IMR-90 (cell line): Measurements from ENCODE around the gene CAPRIN1. TPM values are rescaled to one million over a fixed set of nuclear protein-coding genes. Genes with fewer than 3 reads are reported as not detected.

Experiments used
- ATAC-seq: fragments of 200-7000 bp; cut with Tn5 transposase; 2 replicates; pipeline ENCODE4 v1.9.1; 2020; ENCODE audit warnings: low read depth, mild to moderate bottlenecking, moderate library complexity
- BruUV-seq: library from RNA; stranded (reverse); fragments of 400-500 nt; replicated peaks from 2 replicates; lab custom pipeline; 2021; lab: Mats Ljungman, UMichigan
- CTCF ChIA-PET: fragments of 300-600 bp; formaldehyde crosslinking; extraction: SDS; loops from one replicate; lab custom pipeline; 2021; ENCODE audit warnings: antibody characterized with exemption; lab: Yijun Ruan, JAX
- POLR2A ChIA-PET: fragments of 300-600 bp; sonication (Branson Sonifier 250); formaldehyde crosslinking; loops from one replicate; lab custom pipeline; 2022; ENCODE audit warnings: antibody characterized with exemption; ENCODE audit not compliant: unreplicated experiment; lab: Charles Lee
- DNase-seq: peaks from one replicate; pipeline ENCODE4 v3.0.0; 2013
- H2AFZ ChIP-seq: replicated peaks from 2 replicates; pipeline ENCODE3; 2013; ENCODE audit warnings: low read length, mild to moderate bottlenecking; ENCODE audit not compliant: poor library complexity
- H2AK5ac ChIP-seq: 2 replicates; pipeline ENCODE4 v1.6.1; 2013; ENCODE audit warnings: low read depth, low read length, inconsistent platforms
- H2AK9ac ChIP-seq: replicated peaks from 2 replicates; pipeline ENCODE3; 2013; ENCODE audit warnings: mild to moderate bottlenecking, low read depth, low read length, moderate library complexity; ENCODE audit not compliant: poor library complexity
- H2BK120ac ChIP-seq: 2 replicates; pipeline ENCODE4 v1.6.1; 2013; ENCODE audit warnings: low read depth, low read length, inconsistent platforms
- H2BK15ac ChIP-seq: 3 replicates; pipeline ENCODE4 v1.6.1; 2013; ENCODE audit warnings: low read depth, low read length, inconsistent platforms
- H2BK20ac ChIP-seq: 2 replicates; pipeline ENCODE4 v1.6.1; 2013; ENCODE audit warnings: low read depth, mild to moderate bottlenecking, inconsistent platforms, low read length, moderate library complexity
- H2BK5ac ChIP-seq: 2 replicates; pipeline ENCODE4 v1.6.1; 2013; ENCODE audit warnings: mild to moderate bottlenecking, low read depth, low read length, inconsistent platforms; ENCODE audit not compliant: poor library complexity, severe bottlenecking
- H3K14ac ChIP-seq: replicated peaks from 2 replicates; pipeline ENCODE4 v1.6.1; 2013; ENCODE audit warnings: low read depth, low read length, inconsistent platforms
- H3K18ac ChIP-seq: 2 replicates; pipeline ENCODE4 v1.6.1; 2013; ENCODE audit warnings: low read depth, low read length, control low read depth
- H3K23ac ChIP-seq: 2 replicates; pipeline ENCODE4 v1.6.1; 2013; ENCODE audit warnings: low read depth, low read length, inconsistent platforms
- H3K27ac ChIP-seq: 2 replicates; pipeline ENCODE4 v1.5.1; 2013; ENCODE audit warnings: mild to moderate bottlenecking, control low read depth, low read length; ENCODE audit not compliant: insufficient read depth
- H3K27me3 ChIP-seq: 2 replicates; pipeline ENCODE4 v1.6.1; 2013; ENCODE audit warnings: low read length; ENCODE audit not compliant: control insufficient read depth, insufficient read depth
- H3K36me3 ChIP-seq: 2 replicates; pipeline ENCODE4 v1.6.1; 2013; ENCODE audit warnings: low read length, mixed read lengths; ENCODE audit not compliant: control insufficient read depth, insufficient read depth
- H3K4ac ChIP-seq: 2 replicates; pipeline ENCODE4 v1.6.1; 2013; ENCODE audit warnings: low read depth, low read length, inconsistent platforms
- H3K4me1 ChIP-seq: 2 replicates; pipeline ENCODE4 v1.6.1; 2013; ENCODE audit warnings: low read length, mixed read lengths; ENCODE audit not compliant: control insufficient read depth, insufficient read depth
- H3K4me2 ChIP-seq: 2 replicates; pipeline ENCODE4 v1.6.1; 2013; ENCODE audit warnings: low read depth, mild to moderate bottlenecking, control low read depth, low read length, moderate library complexity
- H3K4me3 ChIP-seq: 2 replicates; pipeline ENCODE4 v1.5.1; 2013; ENCODE audit warnings: low read depth, mild to moderate bottlenecking, control low read depth, low read length, moderate library complexity; ENCODE audit not compliant: insufficient read depth
- H3K56ac ChIP-seq: 2 replicates; pipeline ENCODE4 v1.6.1; 2013; ENCODE audit warnings: low read length, inconsistent platforms; ENCODE audit not compliant: insufficient read depth; ENCODE audit errors: extremely low read depth
- H3K79me1 ChIP-seq, 2 experiments: 2 replicates each; pipeline ENCODE4 v1.6.1; 2013; ENCODE audit warnings: low read length in 2 of 2, inconsistent platforms in 1 of 2, low read depth in 1 of 2
- H3K9ac ChIP-seq: 2 replicates; pipeline ENCODE4 v1.6.1; 2013; ENCODE audit warnings: low read depth, low read length, control low read depth
- H3K9me1 ChIP-seq: 2 replicates; pipeline ENCODE4 v1.6.1; 2013; ENCODE audit warnings: low read length, inconsistent platforms; ENCODE audit not compliant: insufficient read depth
- H3K9me3 ChIP-seq: 2 replicates; pipeline ENCODE4 v1.6.1; 2013; ENCODE audit warnings: low read length; ENCODE audit not compliant: control insufficient read depth, insufficient read depth
- H4K20me1 ChIP-seq: 2 replicates; pipeline ENCODE4 v1.6.1; 2013; ENCODE audit warnings: low read length, inconsistent platforms; ENCODE audit not compliant: insufficient read depth
- H4K5ac ChIP-seq: 2 replicates; pipeline ENCODE4 v1.6.1; 2013; ENCODE audit warnings: mild to moderate bottlenecking, low read depth, low read length, control low read depth
- H4K8ac ChIP-seq, 2 experiments: 2 replicates each; pipeline ENCODE4 v1.6.1; 2013; ENCODE audit warnings: low read depth in 2 of 2, low read length in 2 of 2, control low read depth in 1 of 2, inconsistent platforms in 1 of 2
- H4K91ac ChIP-seq: 2 replicates; pipeline ENCODE4 v1.6.1; 2013; ENCODE audit warnings: low read depth, low read length, inconsistent platforms; ENCODE audit not compliant: insufficient read depth
- BHLHE40 ChIP-seq: fragments of 150-350 bp; IDR thresholded peaks from 2 replicates; pipeline ENCODE4 v1.6.1; 2016; ENCODE audit warnings: mild to moderate bottlenecking, low read depth, low read length
- CEBPB ChIP-seq: IDR thresholded peaks from 2 replicates; pipeline ENCODE4 v1.6.1; 2012; ENCODE audit warnings: low read depth, low read length, improper control_type of control experiment
- FOS ChIP-seq: fragments of 150-350 bp; IDR thresholded peaks from 2 replicates; pipeline ENCODE4 v1.6.1; 2016; ENCODE audit warnings: low read depth, low read length
- MAZ ChIP-seq: IDR thresholded peaks from 2 replicates; pipeline ENCODE4 v1.6.1; 2012; ENCODE audit warnings: low read depth, mild to moderate bottlenecking, low read length, improper control_type of control experiment, moderate library complexity, borderline replicate concordance
- RAD21 ChIP-seq: IDR thresholded peaks from 2 replicates; pipeline ENCODE4 v1.6.1; 2012; ENCODE audit warnings: low read length, improper control_type of control experiment
- SMC3 ChIP-seq: fragments of 150-350 bp; IDR thresholded peaks from 2 replicates; pipeline ENCODE4 v1.6.1; 2016; ENCODE audit warnings: low read depth, mild to moderate bottlenecking, antibody characterized with exemption, low read length, moderate library complexity
- WGBS, 2 experiments: methylation state at CpG; one replicate each; pipeline versions ENCODE4 v1.1.5 to v1.1.7; 2013; ENCODE audit warnings: missing lambda C conversion rate in 2 of 2; ENCODE audit not compliant: insufficient read length in 1 of 2; ENCODE audit errors: extremely low coverage in 2 of 2; 5-methylcytosine and 5-hydroxymethylcytosine counted together
- dilution Hi-C: fragments of 300-500 bp; cut with HindIII; formaldehyde crosslinking; loops from one replicate; pipeline ENCODE4 v1.14.3; 2018; ENCODE audit warnings: low sequenced_read_pairs; ENCODE audit not compliant: unreplicated experiment
- in situ Hi-C: fragments of 300-500 bp; cut with MboI; formaldehyde crosslinking; loops from 3 replicates; pipeline ENCODE4 v1.14.3; 2019; ENCODE audit warnings: low sequenced_read_pairs, inconsistent platforms, mixed read lengths
- intact Hi-C: fragments of 100-400 bp; cut with micrococcal nuclease; formaldehyde crosslinking; loops from 2 replicates; pipeline ENCODE4 v1.10.0; 2022
- polyA plus RNA-seq, 3 experiments: library from polyadenylated mRNA; depleted of rRNA; stranded (reverse); fragments of >200 nt; gene quantifications; 2 replicates each; pipeline ENCODE4 v1.2.3, GENCODE V29; 2012; ENCODE audit warnings: low replicate concordance in 1 of 3
- total RNA-seq: library from RNA; depleted of rRNA; stranded (reverse); fragments of >200 nt; gene quantifications from 2 replicates; pipeline ENCODE4 v1.2.3, GENCODE V29; 2012
- TF ChIP-seq, protein P1 (sequence below): fragments of 150-350 bp; IDR thresholded peaks from 2 replicates; pipeline ENCODE4 v1.6.1; 2017; ENCODE audit warnings: mild to moderate bottlenecking, antibody characterized with exemption, low read length, low read depth
- TF ChIP-seq, protein P2 (sequence below): conservative IDR thresholded peaks from 2 replicates; pipeline ENCODE4 v1.5.1; 2012; ENCODE audit warnings: mild to moderate bottlenecking, low read depth, low read length, improper control_type of control experiment
- TF ChIP-seq, protein P3 (sequence below): fragments of 150-350 bp; IDR thresholded peaks from 2 replicates; pipeline ENCODE4 v1.6.1; 2016; ENCODE audit warnings: low read depth, mild to moderate bottlenecking, low read length, moderate library complexity, borderline replicate concordance

Gene CAPRIN1
- total and polyA plus RNA-seq, 2 of the 4 experiments (the other 2 are of a cell fraction) = 127 to 253 TPM

DNA sequence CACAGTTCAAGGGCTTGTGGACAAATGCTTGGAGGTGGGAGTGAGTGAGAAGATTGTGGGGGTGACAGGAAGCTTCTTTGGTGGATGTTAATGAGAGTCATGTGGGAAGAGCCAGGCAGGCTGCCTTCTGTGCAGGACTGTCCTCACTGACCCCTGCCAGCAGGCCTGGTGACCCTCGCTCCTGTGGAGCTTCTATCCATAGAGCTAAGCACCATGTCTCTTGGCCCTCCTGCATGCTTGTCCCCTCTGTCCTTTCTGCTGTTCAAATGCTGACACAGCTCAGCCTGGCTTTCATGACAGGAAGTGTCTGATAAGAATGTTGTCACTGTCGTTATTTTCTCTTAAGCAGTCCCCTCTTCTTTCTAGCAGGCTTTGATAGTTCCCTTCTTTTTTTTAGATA lies 91.5 kb downstream of the CAPRIN1 start:
- Histone ChIP-seq H3K9me3 (no peaks in the 10 kb centered on the region), H3K4me2 (no peak overlapping the region), H2BK20ac (no peak overlapping the region), H2BK5ac (no peak overlapping the region), H2AFZ (no peak overlapping the region), H4K8ac (no peak overlapping the region), H3K27ac (no peak overlapping the region), H3K27me3 (no peaks in the 10 kb centered on the region), H3K4me1 (no peaks in the 10 kb centered on the region), H3K36me3 (peaks cover 76% of the 10 kb centered on the region), H3K9me1 (no peaks in the 10 kb centered on the region), H3K4me3 (no peak overlapping the region), H4K5ac (no peak overlapping the region), H4K91ac (no peak overlapping the region), H3K9ac (no peak overlapping the region), H2AK9ac (no peak overlapping the region), H4K20me1 (no peaks in the 10 kb centered on the region; the same call in 1 of the 2 replicates), H3K79me1 (0 out of 4 replicates have a peak, but pooled peaks cover 4% of the 10 kb centered on the region in 2 experiments), H3K18ac (no peak overlapping the region), H3K56ac (no peak overlapping the region), H3K23ac (no peak overlapping the region; the same call in 1 of the 2 replicates), H3K4ac (no peak overlapping the region), H3K14ac (no peak overlapping the region), H2BK120ac (no peak overlapping the region), H2BK15ac (no peak overlapping the region), H2AK5ac (no peak overlapping the region)
- ChIA-PET CTCF (no interaction called here), POLR2A (no interaction called here)
- TF ChIP-seq, protein P1, sequence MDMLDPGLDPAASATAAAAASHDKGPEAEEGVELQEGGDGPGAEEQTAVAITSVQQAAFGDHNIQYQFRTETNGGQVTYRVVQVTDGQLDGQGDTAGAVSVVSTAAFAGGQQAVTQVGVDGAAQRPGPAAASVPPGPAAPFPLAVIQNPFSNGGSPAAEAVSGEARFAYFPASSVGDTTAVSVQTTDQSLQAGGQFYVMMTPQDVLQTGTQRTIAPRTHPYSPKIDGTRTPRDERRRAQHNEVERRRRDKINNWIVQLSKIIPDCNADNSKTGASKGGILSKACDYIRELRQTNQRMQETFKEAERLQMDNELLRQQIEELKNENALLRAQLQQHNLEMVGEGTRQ = no peak
- no peak for TF ChIP-seq FOS
- TF ChIP-seq MAZ = no peak
- TF ChIP-seq, protein P2, sequence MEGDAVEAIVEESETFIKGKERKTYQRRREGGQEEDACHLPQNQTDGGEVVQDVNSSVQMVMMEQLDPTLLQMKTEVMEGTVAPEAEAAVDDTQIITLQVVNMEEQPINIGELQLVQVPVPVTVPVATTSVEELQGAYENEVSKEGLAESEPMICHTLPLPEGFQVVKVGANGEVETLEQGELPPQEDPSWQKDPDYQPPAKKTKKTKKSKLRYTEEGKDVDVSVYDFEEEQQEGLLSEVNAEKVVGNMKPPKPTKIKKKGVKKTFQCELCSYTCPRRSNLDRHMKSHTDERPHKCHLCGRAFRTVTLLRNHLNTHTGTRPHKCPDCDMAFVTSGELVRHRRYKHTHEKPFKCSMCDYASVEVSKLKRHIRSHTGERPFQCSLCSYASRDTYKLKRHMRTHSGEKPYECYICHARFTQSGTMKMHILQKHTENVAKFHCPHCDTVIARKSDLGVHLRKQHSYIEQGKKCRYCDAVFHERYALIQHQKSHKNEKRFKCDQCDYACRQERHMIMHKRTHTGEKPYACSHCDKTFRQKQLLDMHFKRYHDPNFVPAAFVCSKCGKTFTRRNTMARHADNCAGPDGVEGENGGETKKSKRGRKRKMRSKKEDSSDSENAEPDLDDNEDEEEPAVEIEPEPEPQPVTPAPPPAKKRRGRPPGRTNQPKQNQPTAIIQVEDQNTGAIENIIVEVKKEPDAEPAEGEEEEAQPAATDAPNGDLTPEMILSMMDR = no peak
- TF ChIP-seq, protein P3, sequence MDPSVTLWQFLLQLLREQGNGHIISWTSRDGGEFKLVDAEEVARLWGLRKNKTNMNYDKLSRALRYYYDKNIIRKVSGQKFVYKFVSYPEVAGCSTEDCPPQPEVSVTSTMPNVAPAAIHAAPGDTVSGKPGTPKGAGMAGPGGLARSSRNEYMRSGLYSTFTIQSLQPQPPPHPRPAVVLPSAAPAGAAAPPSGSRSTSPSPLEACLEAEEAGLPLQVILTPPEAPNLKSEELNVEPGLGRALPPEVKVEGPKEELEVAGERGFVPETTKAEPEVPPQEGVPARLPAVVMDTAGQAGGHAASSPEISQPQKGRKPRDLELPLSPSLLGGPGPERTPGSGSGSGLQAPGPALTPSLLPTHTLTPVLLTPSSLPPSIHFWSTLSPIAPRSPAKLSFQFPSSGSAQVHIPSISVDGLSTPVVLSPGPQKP = no peak
- TF ChIP-seq RAD21 = no peak
- TF ChIP-seq BHLHE40 = no peak
- TF ChIP-seq CEBPB = no peak
- no peak for TF ChIP-seq SMC3
- ATAC-seq (no peak), DNase-seq (no peak)
- intact Hi-C loops = no loop called here
- 100% methylated on average over 1 of the region's 2 CpGs; no CpG with 5 or more reads in 1 of the 2 experiments for WGBS, 2 experiments
- in situ Hi-C loops = no loop called here
- dilution Hi-C loops = no loop called here
- BruUV-seq = no TSS peak
